Measurements from ENCODE around the gene DEPDC1. TPM values are rescaled to one million over a fixed set of nuclear protein-coding genes. Genes with fewer than 3 reads are reported as not detected.

The DEPDC1 gene
- not detected for total RNA-seq

GRCh38 chr1:68496680-68497357 lies at the start of gene DEPDC1:
DEPDC1 (minus strand) TSS chr1:68497082; CDS start chr1:68496999, 83 bp downstream.
- peak within 1 kb of the TSS in 1 of 2 donors; percentile 53 for H3K27ac ChIP-seq
- no peaks in the 10 kb centered on the region for H3K9me3 ChIP-seq
- H3K36me3 ChIP-seq, result no peaks in the 10 kb centered on the region
- peak within 1 kb of the TSS; percentile 86 for H3K4me3 ChIP-seq
- no peaks in the 10 kb centered on the region for H3K27me3 ChIP-seq (replicated peaks; ENCODE audit: insufficient read depth)
- TF ChIP-seq CTCF (IDR thresholded peaks at IDR 0.05), result no peak
- ATAC-seq (ENCODE audit: insufficient number of reproducible peaks, low FRiP score, low read depth) (peak; percentile 90), DNase-seq (ENCODE audit: low spot score) (peak; percentile 82)
- peaks cover 5 to 19% of the 10 kb centered on the region in 2 donors for H3K4me1 ChIP-seq (ENCODE audit: control insufficient read depth in 1 of 2, low read depth in 2 of 2)

- Histone ChIP-seq H3K4me3 (no peak overlapping the region), H3K36me3 (no peaks in the 10 kb centered on the region), H3K27ac (no peak overlapping the region), H3K9me3 (no peaks in the 10 kb centered on the region), H3K4me1 (ENCODE audit: control insufficient read depth in 1 of 2, low read depth in 2 of 2) (no peaks in the 10 kb centered on the region), H3K27me3 (replicated peaks; ENCODE audit: insufficient read depth) (no peaks in the 10 kb centered on the region)
- no peak for TF ChIP-seq CTCF (IDR thresholded peaks at IDR 0.05)
- no peak for ATAC-seq (ENCODE audit: insufficient number of reproducible peaks, low FRiP score, low read depth)
- no peak for DNase-seq (ENCODE audit: low spot score)
Observed at GRCh38 chr1:68544651-68545050, 47.8 kb upstream of the DEPDC1 start.

- no peak for DNase-seq (ENCODE audit: low spot score)
- Histone ChIP-seq H3K4me1 (ENCODE audit: control insufficient read depth in 1 of 2, low read depth in 2 of 2) (no peaks in the 10 kb centered on the region), H3K27ac (no peak overlapping the region), H3K27me3 (replicated peaks; ENCODE audit: insufficient read depth) (no peaks in the 10 kb centered on the region), H3K9me3 (no peaks in the 10 kb centered on the region), H3K36me3 (no peaks in the 10 kb centered on the region), H3K4me3 (no peak overlapping the region)
- no peak for TF ChIP-seq CTCF (IDR thresholded peaks at IDR 0.05)
- ATAC-seq (ENCODE audit: insufficient number of reproducible peaks, low FRiP score, low read depth), result no peak
Observed at GRCh38 chr1:68542586-68542985, 45.7 kb upstream of the DEPDC1 start.

- Histone ChIP-seq H3K9me3 (no peaks in the 10 kb centered on the region), H3K27me3 (replicated peaks; ENCODE audit: insufficient read depth) (no peaks in the 10 kb centered on the region), H3K27ac (no peak overlapping the region), H3K4me1 (ENCODE audit: control insufficient read depth in 1 of 2, low read depth in 2 of 2) (no peaks in the 10 kb centered on the region), H3K36me3 (no peaks in the 10 kb centered on the region), H3K4me3 (no peak overlapping the region)
- TF ChIP-seq CTCF (IDR thresholded peaks at IDR 0.05), result no peak
- ATAC-seq (ENCODE audit: insufficient number of reproducible peaks, low FRiP score, low read depth) (no peak), DNase-seq (ENCODE audit: low spot score) (no peak)
Observed at GRCh38 chr1:68538941-68539340, 42.1 kb upstream of the DEPDC1 start.

- no peaks in the 10 kb centered on the region for H3K36me3 ChIP-seq
- H3K27me3 ChIP-seq (replicated peaks; ENCODE audit: insufficient read depth), result no peaks in the 10 kb centered on the region
- no peaks in the 10 kb centered on the region for H3K9me3 ChIP-seq
- ATAC-seq (ENCODE audit: insufficient number of reproducible peaks, low FRiP score, low read depth), result no peak
- DNase-seq (ENCODE audit: low spot score), result no peak
- TF ChIP-seq CTCF (IDR thresholded peaks at IDR 0.05), result no peak
- H3K27ac ChIP-seq, result no peak overlapping the region
- H3K4me1 ChIP-seq (ENCODE audit: control insufficient read depth in 1 of 2, low read depth in 2 of 2), result no peaks in the 10 kb centered on the region
- H3K4me3 ChIP-seq, result no peak overlapping the region
Observed at GRCh38 chr1:68528243-68528642, 31.4 kb upstream of the DEPDC1 start.

All from thoracic aorta (tissue), 2 donors.